SK-N-SH (cell line): ENCODE measurements around the gene CCDC57. TPM values are rescaled to one million over a fixed set of nuclear protein-coding genes. Genes with fewer than 3 reads are reported as not detected.

Experiments used
- CTCF ChIA-PET: fragments of 300-600, 350-600 bp; formaldehyde crosslinking; extraction: SDS; loops from one replicate; lab custom pipeline; 2021; lab: Yijun Ruan, JAX
- POLR2A ChIA-PET: fragments of 350-600 bp; sonication (Branson Sonifier 250); formaldehyde crosslinking; extraction: SDS; loops from one replicate; lab custom pipeline; 2020; ENCODE audit warnings: antibody characterized with exemption, inconsistent platforms; lab: Yijun Ruan, JAX
- DNase-seq: peaks from one replicate; pipeline ENCODE4 v3.0.0; 2012
- H2AFZ ChIP-seq: fragments of 200-600 bp; sonication (generic); 2 replicates; pipeline ENCODE4 v1.8.1; 2016; ENCODE audit warnings: antibody characterized with exemption, mild to moderate bottlenecking, low read depth
- H3F3A ChIP-seq: fragments of 200-600 bp; sonication (generic); replicated peaks from 2 replicates; pipeline ENCODE3; 2016; ENCODE audit warnings: antibody characterized with exemption, mild to moderate bottlenecking; ENCODE audit not compliant: insufficient read depth
- H3K27ac ChIP-seq, 2 experiments: fragments of 200-500 bp in 1 of 2; fragments of 200-600 bp in 1 of 2; sonication (Bioruptor generic) in 1 of 2; sonication (generic), shearing (Covaris generic) in 1 of 2; 2 replicates each; pipeline versions ENCODE4 v1.5.1 to v1.6.1; 2014 to 2016; ENCODE audit warnings: low read depth in 2 of 2, inconsistent platforms in 1 of 2, low read length in 1 of 2, mild to moderate bottlenecking in 1 of 2, mixed read lengths in 1 of 2
- H3K27me3 ChIP-seq: fragments of 200-600 bp; sonication (generic), shearing (Covaris generic); 2 replicates; pipeline ENCODE4 v1.6.1; 2016; ENCODE audit warnings: mixed run types; ENCODE audit not compliant: insufficient read depth
- H3K36me3 ChIP-seq, 2 experiments: fragments of 200-500 bp in 1 of 2; fragments of 200-600 bp in 1 of 2; sonication (Bioruptor generic) in 1 of 2; sonication (generic) in 1 of 2; replicated peaks in 1 of 2; 2 replicates each; pipeline versions ENCODE3 to v1.5.1; 2014 to 2016; ENCODE audit warnings: low read length in 1 of 2, mild to moderate bottlenecking in 1 of 2; ENCODE audit not compliant: insufficient read depth in 2 of 2, control insufficient read depth in 1 of 2
- H3K4me1 ChIP-seq, 2 experiments: fragments of 200-500 bp in 1 of 2; fragments of 200-600 bp in 1 of 2; sonication (Bioruptor generic) in 1 of 2; sonication (generic), shearing (Covaris generic) in 1 of 2; 2 replicates each; pipeline versions ENCODE4 v1.5.1 to v1.6.1; 2014 to 2016; ENCODE audit warnings: low read depth in 1 of 2, low read length in 1 of 2, mixed run types in 1 of 2; ENCODE audit not compliant: insufficient read depth in 2 of 2, control insufficient read depth in 1 of 2
- H3K4me2 ChIP-seq: fragments of 200-600 bp; sonication (generic), shearing (Covaris generic); 2 replicates; pipeline ENCODE4 v1.6.1; 2017; ENCODE audit warnings: mixed run types
- H3K4me3 ChIP-seq, 2 experiments: fragments of 200-500 bp in 1 of 2; fragments of 200-600 bp in 1 of 2; sonication (Bioruptor generic) in 1 of 2; sonication (generic), shearing (Covaris generic) in 1 of 2; 2 replicates each; pipeline versions ENCODE4 v1.5.1 to v1.8.1; 2014 to 2016; ENCODE audit warnings: low read depth in 2 of 2, inconsistent platforms in 1 of 2, low read length in 1 of 2, mild to moderate bottlenecking in 1 of 2, mixed read lengths in 1 of 2, moderate library complexity in 1 of 2
- H3K79me2 ChIP-seq: fragments of 200-600 bp; sonication (generic); 2 replicates; pipeline ENCODE4 v1.8.1; 2017; ENCODE audit warnings: mild to moderate bottlenecking; ENCODE audit not compliant: insufficient read depth
- H3K9ac ChIP-seq: fragments of 200-600 bp; sonication (generic); 2 replicates; pipeline ENCODE4 v1.6.1; 2017; ENCODE audit warnings: mixed run types
- H3K9me2 ChIP-seq: fragments of 200-600 bp; sonication (generic); 2 replicates; pipeline ENCODE4 v1.6.1; 2017; ENCODE audit warnings: mixed run types
- H3K9me3 ChIP-seq: fragments of 200-600 bp; sonication (generic); 2 replicates; pipeline ENCODE4 v1.6.1; 2017; ENCODE audit warnings: mixed run types, mild to moderate bottlenecking, moderate library complexity
- H4K20me1 ChIP-seq: fragments of 200-600 bp; sonication (generic); 2 replicates; pipeline ENCODE4 v1.6.1; 2017; ENCODE audit warnings: mild to moderate bottlenecking, mixed run types; ENCODE audit not compliant: insufficient read depth
- CHD2 ChIP-seq: fragments of 150-350 bp; IDR thresholded peaks from 2 replicates; pipeline ENCODE4 v1.6.1; 2018; ENCODE audit warnings: low read length; ENCODE audit not compliant: partially characterized antibody
- CTCF ChIP-seq: fragments of 200-600 bp; sonication (generic); IDR thresholded peaks from 2 replicates; pipeline ENCODE4 v1.6.1; 2017; ENCODE audit warnings: antibody characterized with exemption, mild to moderate bottlenecking, moderate library complexity
- ELF1 ChIP-seq: IDR thresholded peaks from 2 replicates; pipeline ENCODE4 v1.4.0; 2012
- EZH2phosphoT487 ChIP-seq: fragments of 200-600 bp; sonication (generic); IDR thresholded peaks from 2 replicates; pipeline ENCODE4 v1.6.1; 2017; ENCODE audit warnings: low read depth, mixed run types, mild to moderate bottlenecking, antibody characterized with exemption, moderate library complexity, borderline replicate concordance
- FOSL2 ChIP-seq: IDR thresholded peaks from 2 replicates; pipeline ENCODE4 v1.4.0; 2012; ENCODE audit warnings: low read depth, mild to moderate bottlenecking, moderate library complexity, borderline replicate concordance
- FOXJ3 ChIP-seq: sonication (generic); formaldehyde crosslinking; IDR thresholded peaks from 2 replicates; pipeline ENCODE4 v1.5.1; 2020; ENCODE audit warnings: mild to moderate bottlenecking, missing genetic modification reagents
- FOXM1 ChIP-seq: IDR thresholded peaks from 2 replicates; pipeline ENCODE4 v1.4.0; 2012; ENCODE audit warnings: low read depth, mild to moderate bottlenecking
- GATA2 ChIP-seq: sonication (generic); formaldehyde crosslinking; IDR thresholded peaks from 2 replicates; pipeline ENCODE4 v1.5.0; 2020; ENCODE audit warnings: mild to moderate bottlenecking, missing genetic modification reagents
- MAX ChIP-seq: IDR thresholded peaks from 2 replicates; pipeline ENCODE4 v1.4.0; 2012; ENCODE audit warnings: low read depth
- MXI1 ChIP-seq: IDR thresholded peaks from 2 replicates; pipeline ENCODE4 v1.6.1; 2012; ENCODE audit warnings: mild to moderate bottlenecking, low read depth, low read length, improper control_type of control experiment
- RCOR1 ChIP-seq: fragments of 150-350 bp; IDR thresholded peaks from 2 replicates; pipeline ENCODE4 v1.6.1; 2017; ENCODE audit warnings: antibody characterized with exemption, low read length
- RFX5 ChIP-seq: IDR thresholded peaks from 2 replicates; pipeline ENCODE4 v1.6.1; 2012; ENCODE audit warnings: mild to moderate bottlenecking, improper control_type of control experiment, low read length
- SMC3 ChIP-seq: IDR thresholded peaks from 2 replicates; pipeline ENCODE4 v1.6.1; 2012; ENCODE audit warnings: low read depth, low read length, improper control_type of control experiment
- TEAD4 ChIP-seq: IDR thresholded peaks from 2 replicates; pipeline ENCODE4 v1.4.0; 2012; ENCODE audit warnings: mild to moderate bottlenecking, borderline replicate concordance; ENCODE audit not compliant: insufficient read depth
- USF1 ChIP-seq: IDR thresholded peaks from 2 replicates; pipeline ENCODE4 v1.4.0; 2012; ENCODE audit warnings: low read depth, borderline replicate concordance
- USF2 ChIP-seq: fragments of 150-350 bp; IDR thresholded peaks from 2 replicates; pipeline ENCODE4 v1.6.1; 2017; ENCODE audit warnings: antibody characterized with exemption, low read length, low read depth, borderline replicate concordance
- YY1 ChIP-seq: IDR thresholded peaks from 2 replicates; pipeline ENCODE4 v1.4.0; 2012; ENCODE audit warnings: low read depth, mild to moderate bottlenecking
- ZBTB33 ChIP-seq: IDR thresholded peaks from 2 replicates; pipeline ENCODE4 v1.4.0; 2012; ENCODE audit warnings: low read depth, borderline replicate concordance
- WGBS: methylation state at CpG from one replicate; pipeline ENCODE4 v1.1.6; 2017; ENCODE audit warnings: low lambda C conversion rate; 5-methylcytosine and 5-hydroxymethylcytosine counted together
- polyA plus RNA-seq, 3 experiments: library from polyadenylated mRNA; depleted of rRNA; stranded (reverse); fragments of >200 nt; gene quantifications; 2 replicates each; pipeline ENCODE4 v1.2.3, GENCODE V29; 2012

Gene CCDC57
- polyA plus RNA-seq, 1 of the 3 experiments (the other 2 are of a cell fraction), result 68.6 TPM

GRCh38 chr17:82112914-82113311 is 99.7 kb downstream of the CCDC57 start:
- CTCF ChIA-PET, result interaction anchor here (1.4 to 2.0 kb wide), 4 partner anchors 41 to 153 kb away, joined by 3 to 9 read pairs (median 6); partner anchors contain the start of gene DCXR
- POLR2A ChIA-PET, result no interaction called here
- no peaks in the 10 kb centered on the region for H3K27me3 ChIP-seq

GRCh38 chr17:82112181-82112913 is 100.3 kb downstream of the CCDC57 start:
- DNase-seq, result peak; percentile 27
- Histone ChIP-seq H3F3A (peaks cover 7% of the 10 kb centered on the region), H3K9me3 (no peaks in the 10 kb centered on the region), H3K4me2 (no peak overlapping the region), H4K20me1 (no peaks in the 10 kb centered on the region), H3K9me2 (no peaks in the 10 kb centered on the region), H3K79me2 (no peaks in the 10 kb centered on the region), H3K4me3 (no peak overlapping the region), H3K4me1 (peaks cover 0 to 6% of the 10 kb centered on the region in 2 experiments; a peak in 1 of 4 replicates), H2AFZ (no peak overlapping the region), H3K27ac (no peak overlapping the region), H3K9ac (no peak overlapping the region), H3K27me3 (no peaks in the 10 kb centered on the region), H3K36me3 (peaks cover 13 to 17% of the 10 kb centered on the region in 2 experiments)
- ChIA-PET CTCF (interaction anchor here (1.3 to 2.0 kb wide), 5 partner anchors 10 to 153 kb away, joined by 3 to 7 read pairs (median 4); partner anchors contain the start of gene DCXR), POLR2A (no interaction called here)
- 96% methylated on average over 16 of the region's 18 CpGs for WGBS
- no peak for TF ChIP-seq EZH2phosphoT487
- no peak for TF ChIP-seq CTCF
- TF ChIP-seq USF2, result no peak
- no peak for TF ChIP-seq YY1
- no peak for TF ChIP-seq MAX
- TF ChIP-seq MXI1, result no peak
- TF ChIP-seq FOSL2, result no peak
- no peak for TF ChIP-seq CHD2
- no peak for TF ChIP-seq ZBTB33
- TF ChIP-seq SMC3, result no peak
- no peak for TF ChIP-seq RFX5
- no peak for TF ChIP-seq TEAD4
- no peak for TF ChIP-seq FOXJ3 (CRISPR knock-in tag)
- no peak for TF ChIP-seq GATA2 (CRISPR knock-in tag)

More at GRCh38 chr17:82112914-82113311, 99.7 kb downstream of the CCDC57 start:
- no peaks in the 10 kb centered on the region for H3K9me3 ChIP-seq
- H3K9ac ChIP-seq, result no peak overlapping the region
- H3K27ac ChIP-seq, result no peak overlapping the region
- WGBS, result 89% methylated on average over 6 of the region's 6 CpGs
- H4K20me1 ChIP-seq, result no peaks in the 10 kb centered on the region
- H3F3A ChIP-seq, result peaks cover 7% of the 10 kb centered on the region
- H2AFZ ChIP-seq, result no peak overlapping the region
- no peaks in the 10 kb centered on the region for H3K9me2 ChIP-seq
- H3K4me2 ChIP-seq, result no peak overlapping the region
- no peaks in the 10 kb centered on the region for H3K79me2 ChIP-seq
- no peak overlapping the region for H3K4me3 ChIP-seq
- no peaks in the 10 kb centered on the region; a peak in 1 of 4 replicates for H3K4me1 ChIP-seq
- TF ChIP-seq USF1 (no peak), RCOR1 (no peak), ELF1 (no peak), FOXM1 (no peak)
- peaks cover 13 to 17% of the 10 kb centered on the region in 2 experiments for H3K36me3 ChIP-seq
- DNase-seq, result no peak
